HG03039 (cell line): Measurements from ENCODE around the gene TMEM106B.
"Not testable (repeated sequence)": the region's sequence is repeated elsewhere in the genome, so short reads cannot be mapped to it uniquely, and the experiment has no call there.

Experiments used
- ATAC-seq: cut with Tn5 transposase; IDR thresholded peaks from one replicate; pipeline ENCODE4 v1.9.1; 2021; ENCODE audit warnings: mild to moderate bottlenecking, moderate library complexity; ENCODE audit not compliant: unreplicated experiment

TMEM106B gene

DNA sequence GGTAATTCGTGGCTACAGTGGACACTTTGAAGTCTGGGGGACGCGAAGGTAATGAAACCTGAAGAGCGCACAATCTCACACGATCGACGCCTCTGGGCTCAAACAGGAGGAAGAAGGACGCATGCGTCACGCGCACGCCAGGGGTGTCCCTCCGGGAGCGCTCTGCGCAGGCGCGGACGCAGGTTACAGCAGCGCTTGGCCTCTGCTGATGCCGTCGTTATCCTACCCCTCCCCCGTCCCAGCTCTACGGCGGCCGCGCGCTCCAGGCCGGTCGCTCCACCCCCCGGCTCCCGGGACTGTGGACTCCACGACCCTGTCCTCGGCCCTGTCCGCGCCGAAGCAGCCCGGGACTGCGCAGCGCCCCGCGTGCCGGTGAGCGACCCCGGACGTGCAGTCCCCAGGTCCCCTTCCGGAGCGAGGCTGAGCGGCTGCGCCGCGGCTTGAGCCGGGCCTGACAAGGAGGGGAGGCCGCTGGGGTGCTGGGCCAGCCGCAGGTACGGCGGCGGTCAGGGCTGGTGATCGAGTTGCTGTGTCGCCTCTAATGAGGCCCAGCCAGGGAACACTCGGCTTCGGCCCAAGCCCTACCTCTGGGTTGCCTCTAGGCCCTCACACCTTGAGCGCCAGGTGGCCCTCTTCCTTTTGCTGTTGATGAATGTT, at the start of gene TMEM106B:
Gene TMEM106B, plus strand, starts transcription at position 241 of the 657 bp plus-strand sequence. CDS start 3,517 bp downstream, outside the sequence.
- peak; percentile 97 for ATAC-seq

DNA sequence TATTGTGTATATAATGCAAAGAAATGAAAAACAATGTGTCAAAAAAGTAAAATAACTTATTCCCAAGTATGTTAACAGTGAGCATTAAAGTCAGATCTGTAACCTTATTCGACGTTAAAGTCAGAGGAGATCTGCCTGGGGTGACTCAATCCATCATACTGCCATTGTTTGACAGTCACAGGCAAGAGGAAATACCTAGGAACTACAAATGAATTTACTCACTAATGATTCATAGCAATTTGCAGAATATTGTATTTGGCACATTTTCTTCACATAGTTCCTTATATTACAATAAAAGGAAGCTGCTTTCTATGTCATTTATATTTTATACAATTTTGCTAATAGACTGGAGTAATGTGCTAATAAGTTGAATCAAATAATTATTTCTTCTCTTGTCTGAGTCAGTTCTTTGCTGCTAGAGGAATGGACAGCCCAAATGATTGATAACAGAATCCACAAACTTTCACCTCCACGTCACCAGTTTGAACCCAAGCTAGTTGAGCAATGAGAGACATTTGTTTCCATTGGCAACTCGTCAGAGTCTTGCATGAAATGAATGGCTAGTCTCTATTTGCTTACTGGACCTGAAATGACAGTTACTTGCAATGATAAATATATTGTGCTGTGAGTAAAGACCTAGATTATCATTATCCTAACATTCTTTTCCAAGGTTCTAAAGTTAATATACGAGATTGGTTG, 48.5 kb upstream of the TMEM106B start:
- no peak for ATAC-seq

DNA sequence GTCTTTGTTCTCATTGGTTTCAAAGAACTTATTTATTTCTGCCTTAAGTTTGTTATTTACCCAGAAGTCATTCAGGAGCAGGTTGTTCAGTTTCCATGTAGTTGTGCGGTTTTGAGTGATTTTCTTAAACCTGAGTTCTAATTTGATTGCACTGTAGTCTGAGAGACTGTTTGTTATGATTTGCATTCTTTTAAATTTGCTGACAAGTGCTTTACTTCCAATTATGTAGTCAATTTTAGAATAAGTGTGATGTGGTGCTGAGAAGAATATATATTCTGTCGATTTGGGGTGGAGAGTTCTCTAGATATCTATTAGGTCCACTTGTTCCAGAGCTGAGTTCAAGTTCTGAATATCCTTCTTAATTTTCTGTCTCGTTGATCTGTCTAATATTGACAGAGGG, 43.0 kb upstream of the TMEM106B start:
- not testable (repeated sequence) for ATAC-seq

DNA sequence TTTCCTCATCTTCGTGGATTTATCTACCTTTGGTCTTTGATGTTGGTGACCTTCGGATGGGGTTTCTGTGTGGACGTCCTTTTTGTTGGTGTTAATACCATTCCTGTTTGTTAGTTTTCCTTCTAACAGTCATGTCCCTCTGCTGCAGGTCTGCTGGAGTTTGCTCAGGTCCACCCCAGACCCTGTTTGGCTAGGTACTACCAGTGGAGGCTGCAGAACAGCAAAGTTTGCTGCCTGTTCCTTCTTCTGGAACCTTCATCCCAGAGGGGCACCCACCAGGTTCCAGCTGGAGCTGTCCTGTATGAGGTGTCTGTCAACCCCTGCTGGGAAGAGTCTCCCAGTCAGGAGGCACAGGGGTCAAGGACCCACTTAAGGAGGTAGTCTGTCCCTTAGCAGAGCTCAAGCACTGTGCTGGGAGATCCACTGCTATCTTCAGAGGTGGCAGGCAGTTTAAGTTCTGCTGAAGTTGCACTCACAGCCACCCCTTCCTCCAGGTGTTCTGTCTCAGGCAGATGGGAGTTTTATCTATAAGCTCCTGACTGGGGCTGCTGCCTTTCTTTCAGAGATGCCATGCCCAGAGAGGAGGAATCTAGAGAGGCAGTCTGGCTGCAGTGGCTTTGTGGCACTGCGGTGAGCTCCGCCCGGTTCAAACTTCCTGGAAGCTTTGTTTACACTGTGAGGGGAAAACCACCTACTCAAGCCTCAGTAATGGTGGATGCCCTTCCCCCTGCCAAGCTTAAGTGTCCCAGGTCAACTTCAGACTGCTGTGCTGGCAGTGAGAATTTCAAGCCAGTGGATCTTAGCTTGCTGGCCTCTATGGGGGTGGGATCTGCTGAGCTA, 40.9 kb upstream of the TMEM106B start:
- not testable (repeated sequence) for ATAC-seq

DNA sequence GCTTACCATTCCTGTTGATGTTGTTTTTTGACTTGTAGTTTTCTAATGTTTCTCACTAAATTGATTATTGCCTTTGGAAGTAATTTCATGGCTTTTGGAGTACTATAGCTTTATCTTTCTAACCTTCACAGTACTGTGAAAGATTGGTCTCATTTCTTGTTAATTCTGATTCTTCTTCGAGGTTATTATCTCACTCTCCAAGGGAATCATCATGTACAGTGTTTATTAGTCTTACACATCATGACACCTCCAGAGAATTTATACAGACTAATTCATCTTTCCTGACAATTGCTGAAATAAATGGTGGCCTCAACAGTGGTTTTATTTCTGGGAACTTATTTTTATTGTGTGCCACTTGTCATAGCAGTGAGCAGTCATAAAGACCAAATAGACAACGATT, 37.4 kb upstream of the TMEM106B start:
- ATAC-seq = no peak

DNA sequence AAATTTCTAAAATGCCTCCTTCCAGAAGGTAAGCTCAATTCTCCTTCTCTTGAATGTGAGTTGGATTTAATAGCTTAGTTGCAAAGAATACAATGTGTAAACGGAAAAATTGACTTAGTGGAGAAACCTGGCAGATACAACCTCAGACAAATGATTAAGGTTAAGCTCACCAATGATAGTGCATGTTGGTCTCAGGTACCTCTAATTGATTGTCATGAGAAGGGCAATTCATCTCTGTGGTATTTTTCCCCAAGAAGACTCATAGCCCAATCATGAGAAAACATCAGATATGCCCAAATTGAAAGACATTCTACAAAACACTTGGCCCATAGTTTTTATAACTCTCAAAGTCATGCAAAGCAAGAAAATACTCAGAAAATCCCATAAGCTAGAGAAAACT, 36.2 kb upstream of the TMEM106B start:
- no peak for ATAC-seq

DNA sequence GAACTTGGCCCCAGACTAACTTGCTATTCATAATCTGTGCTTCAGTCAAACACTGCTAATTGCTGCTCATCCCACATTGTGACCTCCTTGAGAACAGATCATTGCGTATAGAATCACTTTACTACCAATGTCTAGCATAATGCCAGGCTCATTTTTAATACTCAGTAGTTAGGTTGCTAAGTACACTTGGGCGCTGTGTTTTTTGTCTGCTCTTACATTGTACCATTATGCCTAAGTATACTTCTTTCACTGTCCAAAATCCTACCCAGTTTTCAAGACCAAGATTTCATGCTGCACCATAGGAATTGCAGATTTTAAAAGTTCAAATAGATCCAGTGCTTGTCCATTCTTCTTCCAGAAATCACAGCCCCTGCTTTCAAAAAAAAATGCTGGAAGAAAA, 32.8 kb upstream of the TMEM106B start:
- no peak for ATAC-seq

DNA sequence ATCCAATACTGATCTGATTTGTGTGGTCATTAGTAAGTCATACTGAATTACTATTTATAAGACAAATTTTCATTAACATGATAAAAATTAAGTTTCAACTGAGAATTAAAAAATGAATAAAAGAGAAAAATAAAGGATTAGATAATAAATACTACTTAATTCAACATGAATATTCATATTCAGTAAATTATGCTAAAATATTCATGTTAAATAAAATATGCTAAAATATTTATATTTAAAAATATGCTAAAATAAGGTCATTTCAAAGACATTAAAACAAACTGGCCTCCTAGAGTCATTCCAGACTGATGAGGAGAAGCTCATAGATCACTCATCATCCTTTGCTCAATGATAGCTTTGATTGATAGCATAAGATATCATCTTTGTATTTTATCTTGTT, 16.7 kb upstream of the TMEM106B start:
- ATAC-seq = no peak

DNA sequence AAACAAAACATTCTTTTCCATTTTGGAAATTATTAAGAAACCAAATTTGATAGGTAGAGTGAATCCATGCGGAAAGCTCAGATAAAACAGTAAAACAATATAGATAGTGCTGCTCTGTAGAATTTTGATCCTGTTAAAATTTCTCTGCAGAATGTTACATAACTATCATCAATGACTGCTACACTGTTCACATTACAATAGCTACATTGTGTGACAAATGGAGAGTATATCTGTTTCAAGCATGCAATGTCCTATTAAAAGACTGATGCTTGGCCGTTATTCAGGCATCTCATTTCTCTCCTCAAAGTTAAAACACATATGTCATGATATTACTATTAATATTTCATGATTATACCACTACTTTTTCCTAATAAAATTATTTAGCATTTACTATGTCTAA, 14.7 kb upstream of the TMEM106B start:
- ATAC-seq = no peak

DNA sequence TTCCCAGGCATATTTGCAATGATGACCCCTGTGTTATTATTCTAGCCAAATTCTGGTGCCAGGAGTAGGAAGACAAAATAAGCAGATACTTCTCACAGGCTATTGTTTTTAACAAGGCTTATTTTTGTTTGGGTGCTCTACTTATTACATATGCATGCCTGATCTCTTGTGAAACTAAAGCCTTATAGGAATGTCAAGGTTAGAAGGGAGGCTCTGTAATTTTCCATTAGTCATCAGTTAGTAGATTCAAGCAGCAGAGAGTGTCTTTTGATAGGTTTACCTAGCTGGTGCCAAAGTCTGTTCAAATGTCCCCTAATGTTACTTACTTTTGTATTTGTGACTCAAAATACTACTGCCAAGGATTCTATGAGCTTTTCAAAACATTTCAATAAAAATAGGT, 11.7 kb upstream of the TMEM106B start:
- no peak for ATAC-seq

DNA sequence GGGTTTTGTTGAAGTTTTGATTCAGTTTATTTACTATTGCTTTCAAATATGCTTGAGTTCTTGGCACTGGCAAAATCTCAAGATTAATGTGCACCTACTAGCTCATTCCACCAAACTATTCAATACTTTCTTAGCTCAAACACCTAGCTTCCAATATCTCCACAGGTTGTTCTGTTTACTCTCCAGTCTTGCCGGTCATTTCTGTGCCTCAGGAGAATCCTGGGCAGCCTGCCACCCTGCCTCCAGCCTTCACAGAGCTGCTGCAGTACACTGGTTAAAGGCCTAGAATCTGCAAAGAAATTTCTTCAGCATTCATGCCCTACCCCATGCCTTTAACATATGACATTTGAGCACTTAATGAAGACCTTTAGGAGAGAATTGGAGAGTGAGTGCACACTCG, 4.0 kb upstream of the TMEM106B start:
- ATAC-seq = no peak

DNA sequence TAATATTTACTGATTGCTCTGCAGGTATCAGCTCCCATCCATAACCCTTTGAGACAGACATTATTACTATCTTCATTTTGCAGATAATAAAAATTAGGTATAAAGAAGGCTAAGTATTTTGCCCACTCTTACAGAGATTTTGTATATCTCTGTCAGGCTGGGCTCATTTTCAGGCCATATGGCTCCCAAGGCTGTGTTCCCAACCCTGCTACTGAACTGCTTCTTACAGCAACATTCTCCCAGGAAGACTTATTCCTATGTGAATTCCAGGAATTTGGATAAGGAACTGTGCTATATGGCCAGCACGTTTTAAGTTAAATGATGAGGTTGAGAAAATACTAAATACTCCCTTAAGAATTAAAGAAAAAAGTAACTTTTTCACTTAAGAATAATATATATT, 1.9 kb upstream of the TMEM106B start:
- no peak for ATAC-seq

DNA sequence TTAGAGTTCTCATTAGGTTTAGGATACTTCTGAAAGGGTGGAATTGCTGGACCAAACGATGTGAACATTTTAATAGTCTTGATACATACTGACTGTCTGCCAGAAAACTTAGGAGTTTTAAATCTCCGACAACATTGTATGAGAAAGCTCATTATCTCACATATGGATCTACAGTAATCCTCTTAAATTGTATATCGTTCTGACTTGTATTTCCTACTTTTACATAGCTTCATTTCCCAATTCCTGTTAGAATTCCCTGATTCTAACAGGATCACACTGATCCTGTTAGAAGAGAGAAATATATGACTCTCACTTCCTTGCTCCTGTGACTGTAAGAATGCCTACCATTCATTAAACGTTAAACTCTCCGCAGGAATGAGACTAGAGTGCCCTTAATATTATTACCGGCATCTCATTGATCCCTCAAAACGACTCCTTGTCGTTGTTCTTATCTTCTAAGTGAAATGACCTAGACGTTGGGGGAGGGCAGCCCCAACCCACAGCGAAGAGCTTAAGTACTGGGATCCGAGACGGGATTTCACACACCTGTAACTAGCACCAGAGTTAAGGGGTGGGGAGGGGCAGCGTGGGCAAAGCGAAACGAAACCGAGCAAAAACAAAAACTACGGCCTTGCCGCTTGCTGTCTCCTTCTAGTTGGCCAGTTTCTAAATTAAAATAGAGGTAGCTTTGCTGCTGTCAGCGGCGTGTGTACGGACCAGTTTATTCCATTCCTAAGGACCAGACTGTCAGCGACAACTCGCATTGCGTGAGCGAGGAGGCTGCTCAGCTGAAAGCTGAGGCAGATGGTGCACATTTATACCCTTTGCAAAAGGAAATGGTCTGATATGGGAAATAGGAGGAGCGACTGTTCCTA, 678 bp upstream of the TMEM106B start:
- ATAC-seq = peak; percentile 30

DNA sequence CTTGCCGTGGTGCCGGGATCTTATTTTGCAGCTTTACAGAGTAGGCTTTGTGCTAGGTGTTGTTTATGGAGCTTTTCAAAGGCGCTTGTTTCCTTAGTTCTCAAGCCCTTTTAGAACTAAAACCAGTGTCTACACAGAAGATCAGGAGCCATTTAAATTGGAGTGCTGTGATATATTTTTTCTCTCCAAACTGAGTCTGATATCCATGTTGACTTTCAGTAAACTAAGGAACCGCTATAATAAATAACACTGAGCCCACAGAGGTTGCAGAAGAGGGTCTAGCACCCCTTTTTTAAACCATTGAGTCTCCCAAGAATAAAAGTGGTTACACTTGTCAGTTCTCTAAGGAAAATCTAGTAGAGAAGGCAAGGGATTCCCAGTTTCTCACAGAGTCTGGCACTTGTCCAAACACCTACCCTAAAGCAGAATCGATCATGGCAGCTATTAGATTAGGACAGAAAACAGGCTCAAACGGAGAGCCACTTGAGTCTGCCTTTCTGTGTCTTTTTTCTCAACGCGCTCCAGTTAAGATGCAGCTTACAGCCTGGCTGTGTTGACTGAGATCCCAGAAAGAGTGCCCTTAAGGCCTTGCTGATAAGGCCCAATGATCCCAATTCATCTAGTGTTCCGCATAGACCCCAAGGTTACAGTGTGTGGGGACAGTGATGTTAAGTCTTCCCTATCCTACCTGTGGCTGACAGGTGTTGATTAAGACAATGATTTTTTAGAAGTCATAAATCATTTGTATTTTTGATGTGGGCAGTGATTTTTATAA, 804 bp downstream of the TMEM106B start:
- ATAC-seq = no peak

DNA sequence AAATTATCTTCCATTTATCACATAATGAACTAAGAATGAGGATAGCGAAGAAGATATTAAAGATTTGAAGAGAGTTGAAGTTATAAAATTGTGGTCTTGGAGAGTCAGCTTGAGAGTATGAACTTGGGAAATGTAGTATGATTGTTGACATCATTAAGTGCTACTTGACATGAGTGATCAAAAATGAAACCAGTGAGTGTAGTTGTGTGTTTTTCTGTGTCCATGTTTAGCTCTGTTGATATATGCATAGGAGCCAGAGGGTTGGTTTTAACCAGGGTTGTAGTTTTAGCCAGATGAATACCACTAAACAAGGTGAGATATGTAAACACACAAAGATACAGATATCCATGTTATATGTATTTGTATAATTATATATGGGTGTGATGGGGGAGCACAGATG, 6.2 kb downstream of the TMEM106B start:
- ATAC-seq = no peak

DNA sequence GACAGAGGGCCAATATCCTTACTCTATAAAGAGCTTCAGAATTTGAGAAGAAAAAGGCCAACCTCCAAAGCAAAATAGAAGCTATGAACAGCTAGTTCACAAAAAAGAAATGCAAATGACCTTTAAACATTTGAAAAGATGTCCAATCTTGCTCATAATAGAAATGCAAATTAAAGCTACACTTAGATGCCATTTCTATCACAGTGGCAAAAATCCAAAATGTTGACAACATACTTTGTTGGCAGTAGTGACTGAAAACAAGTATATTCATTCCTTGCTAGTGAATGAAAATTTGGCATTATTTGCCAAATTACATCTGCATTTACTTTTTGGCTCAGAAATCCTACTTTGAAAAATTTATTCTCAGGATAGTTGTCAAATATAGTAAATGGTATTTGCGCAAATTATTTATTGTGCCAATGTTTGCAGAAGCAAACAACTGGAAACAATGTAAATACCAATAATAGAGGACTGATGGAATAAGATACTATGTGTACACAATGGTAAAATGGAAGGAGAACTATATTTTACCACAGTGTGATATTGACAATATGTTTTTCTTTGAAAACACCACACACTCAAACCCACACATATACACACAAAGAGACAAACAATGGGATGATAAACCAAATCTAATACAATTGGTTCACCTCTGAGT, 9.4 kb downstream of the TMEM106B start:
- no peak for ATAC-seq

DNA sequence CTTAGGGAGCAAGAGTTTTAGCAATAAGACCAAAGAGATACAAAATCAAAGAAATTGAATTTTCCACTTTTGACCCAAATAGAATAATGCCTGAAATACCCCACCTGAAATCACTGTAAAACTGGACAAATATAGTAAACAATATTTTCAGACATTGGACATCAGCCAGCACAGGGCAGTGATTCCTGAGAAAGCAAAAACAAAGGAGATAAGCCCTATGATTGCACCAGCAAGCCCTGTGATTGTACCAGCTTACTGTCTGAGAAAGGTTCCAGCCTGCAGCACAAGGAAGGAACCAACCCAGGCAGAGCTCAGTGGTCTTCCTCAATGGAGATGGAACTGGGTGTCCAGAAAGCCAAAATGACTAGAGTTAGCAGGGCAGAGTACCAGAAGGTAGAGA, 10.3 kb downstream of the TMEM106B start:
- ATAC-seq = no peak

DNA sequence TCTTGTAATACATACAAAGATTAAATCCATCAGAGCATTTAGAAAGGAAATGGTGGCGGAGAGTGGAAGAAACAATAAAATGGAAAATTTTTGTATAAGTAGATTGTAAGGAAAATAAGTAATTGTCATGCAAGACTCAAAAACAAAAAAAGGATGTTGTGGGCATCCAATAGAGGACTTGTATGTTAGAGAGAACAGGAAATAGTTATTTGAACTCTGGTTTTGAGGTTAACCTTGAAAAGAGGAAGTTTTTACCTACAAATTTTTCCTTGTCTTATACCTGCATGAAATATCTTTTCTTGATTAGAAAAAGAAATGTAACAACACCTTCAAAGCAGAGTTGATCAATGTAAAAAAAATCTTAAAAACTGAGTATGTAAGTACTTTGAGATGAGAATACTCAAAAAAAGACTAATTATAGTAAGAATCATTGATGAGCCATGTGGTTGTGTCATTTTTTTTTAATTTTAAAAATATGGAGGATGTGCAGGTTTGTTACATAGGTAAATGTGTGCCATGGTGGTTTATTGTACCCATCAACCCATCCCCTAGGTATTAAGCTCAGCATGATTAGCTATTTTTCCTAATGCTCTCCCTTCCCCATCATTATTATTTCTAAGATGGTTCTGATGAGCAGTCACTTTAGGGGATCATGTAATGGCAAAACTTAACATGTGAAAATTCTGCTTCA, 11.9 kb downstream of the TMEM106B start:
- ATAC-seq = peak; percentile 61

DNA sequence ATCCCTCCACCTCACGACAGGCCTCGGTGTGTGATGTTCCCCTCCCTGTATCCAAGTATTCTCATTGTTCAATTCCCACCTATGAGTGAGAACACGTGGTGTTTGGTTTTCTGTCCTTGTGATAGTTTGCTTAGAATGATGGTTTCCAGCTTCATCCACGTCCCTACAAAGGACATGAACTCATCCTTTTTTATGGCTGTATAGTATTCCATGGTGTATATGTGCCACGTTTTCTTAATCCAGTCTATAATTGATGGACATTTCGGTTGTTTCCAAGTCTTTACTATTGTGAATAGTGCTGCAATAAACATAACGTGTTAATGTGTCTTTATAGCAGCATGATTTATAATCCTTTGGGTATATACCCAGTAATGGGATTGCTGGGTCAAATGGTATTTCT, 13.9 kb downstream of the TMEM106B start:
- not testable (repeated sequence) for ATAC-seq
